ENCODE results near the gene EYS.

- TF ChIP-seq CTCF (IDR thresholded peaks at IDR 0.05; ENCODE audit: low read length) (no peak), EZH2 (optimal IDR thresholded peaks at IDR 0.05; ENCODE audit: low read depth, low read length) (no peak)
These were observed 1565.3 kb downstream of the EYS start for GRCh38 chr6:64141680-64142079.

All from MM.1S (cell line).